B cell (primary cell): ENCODE data around the gene TCAP.

Source experiments
- CTCF ChIP-seq: fragments of 200-600 bp; IDR thresholded peaks from one replicate; pipeline ENCODE4 v1.8.0; 2022; ENCODE audit warnings: antibody characterized with exemption, mild to moderate bottlenecking
- EZH2 ChIP-seq: IDR thresholded peaks from 2 replicates; pipeline ENCODE4 v1.6.1; 2012; ENCODE audit warnings: borderline replicate concordance, low read depth, mild to moderate bottlenecking, moderate library complexity, low read length; ENCODE audit not compliant: insufficient read depth, poor library complexity, severe bottlenecking

- TF ChIP-seq CTCF (no peak), EZH2 (no peak)
These were observed 584 bp downstream of the TCAP start for GRCh38 chr17:39665642-39666224.
